Muscle of arm (tissue), 12 donors: Measurements from ENCODE around the gene NUAK2. TPM values are rescaled to one million over a fixed set of nuclear protein-coding genes. Genes with fewer than 3 reads are reported as not detected.

Source experiments
- DNase-seq: peaks from one replicate; pipeline ENCODE4 v3.0.0-alpha.2; 2013
- polyA plus RNA-seq, 12 donors: library from polyadenylated mRNA; unstranded; fragments of 120-200 nt; gene quantifications; one replicate each; pipeline ENCODE4 v1.2.1, GENCODE V29; 2013; ENCODE audit not compliant: insufficient read length in 12 of 12

NUAK2 gene
- polyA plus RNA-seq, 12 donors: 0.25 to 1.8 (median 0.69) TPM; not detected in 2

DNA sequence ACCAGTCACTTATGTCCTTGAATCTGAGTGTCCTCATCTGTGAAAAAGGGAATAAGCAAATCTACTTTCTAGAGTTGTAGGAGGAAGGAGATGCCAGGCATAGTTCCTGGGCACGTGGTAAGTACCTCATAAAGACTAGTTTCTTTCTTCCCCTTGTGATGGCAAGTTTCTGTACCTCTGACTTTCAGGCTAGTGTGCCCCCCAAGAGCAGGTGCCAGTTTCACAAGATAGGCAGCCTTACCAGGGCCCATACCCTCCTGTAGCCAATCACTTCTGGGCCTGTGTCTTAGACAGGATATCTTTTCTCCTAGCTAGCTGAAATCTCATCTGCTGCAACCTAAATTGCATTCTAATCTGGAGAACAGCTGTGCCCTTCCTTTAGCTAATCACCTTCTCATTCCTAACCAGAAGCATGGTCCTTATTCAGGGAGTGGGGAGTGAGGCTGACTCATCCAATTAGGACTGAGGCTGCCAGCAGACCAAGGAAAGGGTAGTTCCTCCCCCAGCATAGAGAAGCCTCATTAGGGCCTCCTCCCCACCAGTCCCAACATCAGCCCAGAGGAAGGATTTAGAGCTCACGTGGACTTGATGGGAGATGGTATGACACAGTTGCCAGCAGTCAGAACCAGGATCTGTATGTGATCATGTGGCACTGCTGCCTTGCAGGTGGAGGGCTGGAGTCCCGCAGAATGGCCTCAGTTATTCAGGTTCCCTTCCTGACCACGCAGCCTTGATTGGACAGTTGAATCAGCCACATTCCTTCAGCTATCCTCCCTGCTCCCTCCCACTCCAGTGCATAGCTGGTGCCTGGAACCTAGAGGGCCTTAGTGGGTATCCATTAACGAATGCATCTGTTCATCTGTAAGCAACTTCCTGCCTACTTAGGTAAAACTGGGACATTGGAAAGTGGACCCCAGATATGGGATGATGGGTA lies 27.3 kb upstream of the NUAK2 start:
- no peak for DNase-seq

GRCh38 chr1:205346956-205347574 lies 25.5 kb upstream of the NUAK2 start:
- DNase-seq: no peak

GRCh38 chr1:205345761-205346160 lies 24.2 kb upstream of the NUAK2 start:
- DNase-seq: no peak

DNA sequence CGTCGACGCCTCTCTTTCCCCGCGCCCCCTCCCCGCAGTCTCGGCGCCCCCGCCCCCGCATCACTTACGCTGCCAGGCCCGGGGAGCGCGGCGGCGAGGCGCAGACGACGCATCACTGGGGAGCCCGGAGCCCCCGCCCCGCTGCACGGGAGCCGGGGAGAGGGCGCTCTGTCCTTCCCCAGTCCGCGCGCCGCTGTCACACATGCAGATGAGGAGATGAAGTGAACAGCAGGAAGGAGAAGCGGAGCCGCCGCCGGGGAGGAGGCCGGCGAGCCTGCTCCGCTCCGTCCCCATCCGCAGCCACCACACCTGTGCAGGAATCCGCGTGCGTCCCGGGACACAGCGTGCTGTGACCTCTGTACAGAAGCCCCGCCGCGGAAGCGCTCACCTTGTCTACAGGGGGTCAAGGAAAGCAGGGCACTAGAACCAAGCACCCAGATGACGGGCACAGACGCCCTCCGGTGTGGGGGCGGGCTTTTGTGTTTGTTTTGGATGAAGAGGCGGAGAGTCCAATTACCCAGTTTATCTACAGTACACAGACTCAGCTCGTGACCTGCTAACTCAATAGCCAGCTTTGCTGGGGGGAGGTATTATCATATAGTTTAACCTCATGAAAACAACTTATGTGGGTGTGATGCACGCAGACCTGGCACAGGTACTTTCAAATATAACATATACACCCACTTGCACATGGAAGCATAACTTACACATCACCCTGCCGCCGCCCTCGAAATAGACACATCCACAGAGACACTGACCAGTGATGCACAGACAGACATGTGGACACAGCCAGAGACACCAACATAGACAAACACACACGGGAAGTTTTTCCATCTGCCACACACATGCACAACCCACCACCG lies 22.8 kb upstream of the NUAK2 start:
- DNase-seq: no peak

DNA sequence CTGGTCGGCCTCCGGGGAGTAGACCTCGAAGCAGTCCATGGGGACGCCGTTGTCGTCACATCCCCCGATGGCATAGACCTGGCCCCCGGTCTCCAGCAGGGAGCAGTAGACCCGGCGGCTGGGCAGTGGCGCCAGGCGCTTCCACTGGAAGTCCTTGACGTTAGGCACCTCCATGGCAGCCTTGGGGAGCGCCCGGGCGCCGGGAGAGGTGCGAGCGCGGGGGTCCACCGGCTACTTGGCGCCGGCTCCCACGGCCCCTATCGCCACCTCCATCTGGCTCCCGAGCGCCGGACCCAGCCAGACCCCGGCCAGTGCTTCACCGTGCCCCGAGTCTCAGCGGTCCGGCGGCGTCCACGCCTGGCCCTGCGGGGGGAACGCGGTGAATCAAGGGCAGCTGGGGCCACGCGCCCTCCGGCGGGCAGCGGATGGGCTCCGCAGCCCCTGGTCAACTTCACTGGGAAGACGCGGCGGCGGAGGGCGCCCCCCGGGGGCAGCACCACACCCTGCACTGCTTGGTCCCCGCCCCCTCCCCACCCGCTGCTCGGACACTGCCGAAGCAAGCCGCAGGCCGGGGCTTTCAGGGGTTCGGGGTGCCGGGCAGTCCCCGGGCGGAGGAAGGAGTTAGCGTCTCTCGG lies 22.0 kb upstream of the NUAK2 start:
- no peak for DNase-seq

GRCh38 chr1:205342986-205343385 lies 21.4 kb upstream of the NUAK2 start:
- no peak for DNase-seq

DNA sequence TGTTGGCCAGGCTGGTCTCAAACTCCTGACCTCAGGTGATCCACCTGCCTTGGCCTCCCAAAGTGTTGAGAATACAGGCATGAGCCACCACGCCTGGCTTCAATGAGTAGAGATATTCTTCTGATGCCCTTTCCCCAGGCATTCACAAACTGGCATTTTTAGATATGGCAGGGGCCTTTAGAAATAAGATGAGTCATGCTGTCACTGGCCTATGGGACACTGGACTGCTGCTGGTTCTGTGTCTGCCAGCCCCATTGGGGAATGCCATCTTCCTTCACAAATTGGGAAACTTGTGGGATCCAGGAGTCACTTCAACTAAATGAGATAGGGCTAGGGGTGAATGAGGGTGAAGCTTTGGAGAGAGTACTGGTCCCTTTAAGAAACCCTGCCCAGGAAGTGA lies 19.1 kb upstream of the NUAK2 start:
- no peak for DNase-seq

GRCh38 chr1:205339717-205340116 lies 18.2 kb upstream of the NUAK2 start:
- DNase-seq: no peak

GRCh38 chr1:205339197-205339702 lies 17.7 kb upstream of the NUAK2 start:
- DNase-seq: no peak

DNA sequence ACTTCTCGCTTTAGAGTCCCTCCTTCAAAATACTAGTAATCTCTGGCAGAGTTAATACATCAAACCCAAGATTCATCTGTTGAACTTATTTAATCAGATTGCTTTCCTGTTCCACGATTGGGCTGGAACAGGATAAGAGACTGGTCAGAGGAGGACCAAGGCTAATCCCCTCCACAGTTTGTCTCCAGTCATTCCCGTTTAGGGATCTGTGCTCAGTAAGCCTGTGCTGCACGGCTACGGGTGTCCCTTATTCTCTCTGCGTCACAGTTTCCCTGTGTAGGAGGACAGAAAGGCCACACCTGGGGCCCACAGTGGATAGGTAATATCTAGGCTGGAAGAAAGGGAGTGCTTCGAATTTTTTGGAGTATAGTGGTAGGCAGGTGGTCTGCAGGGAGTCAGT lies 16.5 kb upstream of the NUAK2 start:
- DNase-seq: no peak

- DNase-seq: no peak
Observed at GRCh38 chr1:205337481-205337880, 15.9 kb upstream of the NUAK2 start.

- peak; percentile 46 for DNase-seq
Observed at GRCh38 chr1:205335692-205336091, 14.1 kb upstream of the NUAK2 start.

DNA sequence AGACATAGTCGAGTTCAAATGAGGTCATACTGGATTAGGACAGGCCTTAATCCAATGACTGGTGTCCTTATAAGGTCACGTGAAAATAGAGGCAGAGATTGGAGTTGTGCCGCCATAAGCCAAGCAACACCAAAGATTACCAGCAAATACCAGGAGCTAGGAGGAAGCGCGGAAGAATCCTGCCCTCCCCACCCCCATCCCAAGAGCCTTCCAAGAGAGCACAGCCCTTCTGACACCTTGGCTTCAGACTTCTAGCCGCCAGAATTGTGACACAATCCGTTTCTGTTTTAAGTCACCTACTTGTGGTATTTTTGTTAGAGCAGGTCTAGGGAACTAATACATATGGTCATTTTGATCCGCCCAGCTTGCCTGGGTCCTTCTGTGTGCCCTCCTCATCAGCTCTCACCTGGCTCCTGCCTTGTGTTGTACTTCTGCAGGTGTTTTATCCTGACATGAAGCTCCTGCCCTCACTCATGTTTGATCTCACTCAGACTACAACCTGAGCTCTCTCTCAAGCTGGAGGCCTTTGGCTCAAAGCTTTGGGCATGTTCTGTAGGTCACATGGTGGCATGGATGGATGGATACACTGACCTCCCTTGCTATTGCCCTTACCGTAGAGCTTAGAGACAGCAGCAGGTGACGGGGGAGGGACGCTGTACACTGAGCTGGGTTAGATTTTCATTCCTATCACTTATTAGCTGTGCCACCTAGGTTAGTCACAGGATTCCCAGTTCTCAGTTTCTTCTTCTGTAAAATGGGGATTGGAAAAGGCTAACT lies 10.7 kb upstream of the NUAK2 start:
- DNase-seq: no peak

DNA sequence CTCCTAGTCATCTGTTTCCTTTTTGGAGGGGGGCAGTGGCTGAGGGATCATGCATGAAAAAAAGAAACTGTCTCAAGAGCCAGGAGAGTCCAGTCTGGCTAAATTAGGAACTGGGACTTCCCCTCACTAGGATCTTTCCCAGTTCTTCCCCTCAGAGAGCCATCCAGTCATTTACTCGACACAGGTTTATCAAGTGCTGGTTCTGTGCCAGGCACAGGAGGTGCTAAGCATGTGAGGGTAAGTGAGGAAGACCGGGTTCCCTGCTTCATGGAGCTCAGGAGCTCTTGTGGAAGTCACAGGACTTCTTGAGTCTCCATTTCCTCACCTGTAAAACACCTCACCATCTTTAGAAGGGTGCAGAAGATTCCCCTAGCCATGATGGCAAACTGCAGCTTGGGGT lies 8.6 kb upstream of the NUAK2 start:
- DNase-seq: no peak

- DNase-seq: no peak
Observed at GRCh38 chr1:205329719-205330118, 8.2 kb upstream of the NUAK2 start.

- no peak for DNase-seq
Observed at GRCh38 chr1:205328476-205328875, 6.9 kb upstream of the NUAK2 start.

GRCh38 chr1:205326812-205327466 lies 5.4 kb upstream of the NUAK2 start:
- no peak for DNase-seq

- peak; percentile 75 for DNase-seq
Observed at GRCh38 chr1:205325334-205325884, 3.9 kb upstream of the NUAK2 start.

- DNase-seq: no peak
Observed at GRCh38 chr1:205324781-205325180, 3.2 kb upstream of the NUAK2 start.

GRCh38 chr1:205323794-205324193 lies 2.2 kb upstream of the NUAK2 start:
- no peak for DNase-seq
